IMR-90 (cell line): ENCODE measurements around the gene CREB5. TPM values are rescaled to one million over a fixed set of nuclear protein-coding genes. Genes with fewer than 3 reads are reported as not detected.

Experiments used
- ATAC-seq: fragments of 200-7000 bp; cut with Tn5 transposase; 2 replicates; pipeline ENCODE4 v1.9.1; 2020; ENCODE audit warnings: low read depth, mild to moderate bottlenecking, moderate library complexity
- BruUV-seq: library from RNA; stranded (reverse); fragments of 400-500 nt; replicated peaks from 2 replicates; lab custom pipeline; 2021; lab: Mats Ljungman, UMichigan
- CTCF ChIA-PET: fragments of 300-600 bp; formaldehyde crosslinking; extraction: SDS; loops from one replicate; lab custom pipeline; 2021; ENCODE audit warnings: antibody characterized with exemption; lab: Yijun Ruan, JAX
- POLR2A ChIA-PET: fragments of 300-600 bp; sonication (Branson Sonifier 250); formaldehyde crosslinking; loops from one replicate; lab custom pipeline; 2022; ENCODE audit warnings: antibody characterized with exemption; ENCODE audit not compliant: unreplicated experiment; lab: Charles Lee
- DNase-seq: peaks from one replicate; pipeline ENCODE4 v3.0.0; 2013
- H2AFZ ChIP-seq: replicated peaks from 2 replicates; pipeline ENCODE3; 2013; ENCODE audit warnings: low read length, mild to moderate bottlenecking; ENCODE audit not compliant: poor library complexity
- H2AK5ac ChIP-seq: 2 replicates; pipeline ENCODE4 v1.6.1; 2013; ENCODE audit warnings: low read depth, low read length, inconsistent platforms
- H2AK9ac ChIP-seq: replicated peaks from 2 replicates; pipeline ENCODE3; 2013; ENCODE audit warnings: mild to moderate bottlenecking, low read depth, low read length, moderate library complexity; ENCODE audit not compliant: poor library complexity
- H2BK120ac ChIP-seq: 2 replicates; pipeline ENCODE4 v1.6.1; 2013; ENCODE audit warnings: low read depth, low read length, inconsistent platforms
- H2BK15ac ChIP-seq: 3 replicates; pipeline ENCODE4 v1.6.1; 2013; ENCODE audit warnings: low read depth, low read length, inconsistent platforms
- H2BK20ac ChIP-seq: 2 replicates; pipeline ENCODE4 v1.6.1; 2013; ENCODE audit warnings: low read depth, mild to moderate bottlenecking, inconsistent platforms, low read length, moderate library complexity
- H2BK5ac ChIP-seq: 2 replicates; pipeline ENCODE4 v1.6.1; 2013; ENCODE audit warnings: mild to moderate bottlenecking, low read depth, low read length, inconsistent platforms; ENCODE audit not compliant: poor library complexity, severe bottlenecking
- H3K14ac ChIP-seq: replicated peaks from 2 replicates; pipeline ENCODE4 v1.6.1; 2013; ENCODE audit warnings: low read depth, low read length, inconsistent platforms
- H3K18ac ChIP-seq: 2 replicates; pipeline ENCODE4 v1.6.1; 2013; ENCODE audit warnings: low read depth, low read length, control low read depth
- H3K23ac ChIP-seq: 2 replicates; pipeline ENCODE4 v1.6.1; 2013; ENCODE audit warnings: low read depth, low read length, inconsistent platforms
- H3K27ac ChIP-seq: 2 replicates; pipeline ENCODE4 v1.5.1; 2013; ENCODE audit warnings: mild to moderate bottlenecking, control low read depth, low read length; ENCODE audit not compliant: insufficient read depth
- H3K27me3 ChIP-seq: 2 replicates; pipeline ENCODE4 v1.6.1; 2013; ENCODE audit warnings: low read length; ENCODE audit not compliant: control insufficient read depth, insufficient read depth
- H3K36me3 ChIP-seq: 2 replicates; pipeline ENCODE4 v1.6.1; 2013; ENCODE audit warnings: low read length, mixed read lengths; ENCODE audit not compliant: control insufficient read depth, insufficient read depth
- H3K4ac ChIP-seq: 2 replicates; pipeline ENCODE4 v1.6.1; 2013; ENCODE audit warnings: low read depth, low read length, inconsistent platforms
- H3K4me1 ChIP-seq: 2 replicates; pipeline ENCODE4 v1.6.1; 2013; ENCODE audit warnings: low read length, mixed read lengths; ENCODE audit not compliant: control insufficient read depth, insufficient read depth
- H3K4me2 ChIP-seq: 2 replicates; pipeline ENCODE4 v1.6.1; 2013; ENCODE audit warnings: low read depth, mild to moderate bottlenecking, control low read depth, low read length, moderate library complexity
- H3K4me3 ChIP-seq: 2 replicates; pipeline ENCODE4 v1.5.1; 2013; ENCODE audit warnings: low read depth, mild to moderate bottlenecking, control low read depth, low read length, moderate library complexity; ENCODE audit not compliant: insufficient read depth
- H3K56ac ChIP-seq: 2 replicates; pipeline ENCODE4 v1.6.1; 2013; ENCODE audit warnings: low read length, inconsistent platforms; ENCODE audit not compliant: insufficient read depth; ENCODE audit errors: extremely low read depth
- H3K79me1 ChIP-seq, 2 experiments: 2 replicates each; pipeline ENCODE4 v1.6.1; 2013; ENCODE audit warnings: low read length in 2 of 2, inconsistent platforms in 1 of 2, low read depth in 1 of 2
- H3K9ac ChIP-seq: 2 replicates; pipeline ENCODE4 v1.6.1; 2013; ENCODE audit warnings: low read depth, low read length, control low read depth
- H3K9me1 ChIP-seq: 2 replicates; pipeline ENCODE4 v1.6.1; 2013; ENCODE audit warnings: low read length, inconsistent platforms; ENCODE audit not compliant: insufficient read depth
- H3K9me3 ChIP-seq: 2 replicates; pipeline ENCODE4 v1.6.1; 2013; ENCODE audit warnings: low read length; ENCODE audit not compliant: control insufficient read depth, insufficient read depth
- H4K20me1 ChIP-seq: 2 replicates; pipeline ENCODE4 v1.6.1; 2013; ENCODE audit warnings: low read length, inconsistent platforms; ENCODE audit not compliant: insufficient read depth
- H4K5ac ChIP-seq: 2 replicates; pipeline ENCODE4 v1.6.1; 2013; ENCODE audit warnings: mild to moderate bottlenecking, low read depth, low read length, control low read depth
- H4K8ac ChIP-seq, 2 experiments: 2 replicates each; pipeline ENCODE4 v1.6.1; 2013; ENCODE audit warnings: low read depth in 2 of 2, low read length in 2 of 2, control low read depth in 1 of 2, inconsistent platforms in 1 of 2
- H4K91ac ChIP-seq: 2 replicates; pipeline ENCODE4 v1.6.1; 2013; ENCODE audit warnings: low read depth, low read length, inconsistent platforms; ENCODE audit not compliant: insufficient read depth
- CEBPB ChIP-seq: IDR thresholded peaks from 2 replicates; pipeline ENCODE4 v1.6.1; 2012; ENCODE audit warnings: low read depth, low read length, improper control_type of control experiment
- CHD1 ChIP-seq: IDR thresholded peaks from 2 replicates; pipeline ENCODE4 v1.6.1; 2012; ENCODE audit warnings: low read depth, low read length, improper control_type of control experiment
- FOS ChIP-seq: fragments of 150-350 bp; IDR thresholded peaks from 2 replicates; pipeline ENCODE4 v1.6.1; 2016; ENCODE audit warnings: low read depth, low read length
- MAZ ChIP-seq: IDR thresholded peaks from 2 replicates; pipeline ENCODE4 v1.6.1; 2012; ENCODE audit warnings: low read depth, mild to moderate bottlenecking, low read length, improper control_type of control experiment, moderate library complexity, borderline replicate concordance
- NFE2L2 ChIP-seq: fragments of 150-350 bp; IDR thresholded peaks from 2 replicates; pipeline ENCODE4 v1.6.1; 2016; ENCODE audit warnings: low read depth, mild to moderate bottlenecking, low read length
- POLR2A ChIP-seq: IDR thresholded peaks from 2 replicates; pipeline ENCODE4 v1.6.1; 2012; ENCODE audit warnings: mild to moderate bottlenecking, low read depth, low read length
- RAD21 ChIP-seq: IDR thresholded peaks from 2 replicates; pipeline ENCODE4 v1.6.1; 2012; ENCODE audit warnings: low read length, improper control_type of control experiment
- RCOR1 ChIP-seq: IDR thresholded peaks from 2 replicates; pipeline ENCODE4 v1.6.1; 2012; ENCODE audit warnings: mild to moderate bottlenecking, low read length, improper control_type of control experiment; ENCODE audit not compliant: insufficient replicate concordance
- RFX5 ChIP-seq: IDR thresholded peaks from 2 replicates; pipeline ENCODE4 v1.8.0; 2012; ENCODE audit warnings: low read depth, mild to moderate bottlenecking, low read length, moderate library complexity
- SMC3 ChIP-seq: fragments of 150-350 bp; IDR thresholded peaks from 2 replicates; pipeline ENCODE4 v1.6.1; 2016; ENCODE audit warnings: low read depth, mild to moderate bottlenecking, antibody characterized with exemption, low read length, moderate library complexity
- USF2 ChIP-seq: fragments of 150-350 bp; IDR thresholded peaks from 2 replicates; pipeline ENCODE4 v1.6.1; 2017; ENCODE audit warnings: mild to moderate bottlenecking, antibody characterized with exemption, low read length, low read depth
- WGBS, 2 experiments: methylation state at CpG; one replicate each; pipeline versions ENCODE4 v1.1.5 to v1.1.7; 2013; ENCODE audit warnings: missing lambda C conversion rate in 2 of 2; ENCODE audit not compliant: insufficient read length in 1 of 2; ENCODE audit errors: extremely low coverage in 2 of 2; 5-methylcytosine and 5-hydroxymethylcytosine counted together
- dilution Hi-C: fragments of 300-500 bp; cut with HindIII; formaldehyde crosslinking; loops from one replicate; pipeline ENCODE4 v1.14.3; 2018; ENCODE audit warnings: low sequenced_read_pairs; ENCODE audit not compliant: unreplicated experiment
- in situ Hi-C: fragments of 300-500 bp; cut with MboI; formaldehyde crosslinking; loops from 3 replicates; pipeline ENCODE4 v1.14.3; 2019; ENCODE audit warnings: low sequenced_read_pairs, inconsistent platforms, mixed read lengths
- intact Hi-C: fragments of 100-400 bp; cut with micrococcal nuclease; formaldehyde crosslinking; loops from 2 replicates; pipeline ENCODE4 v1.10.0; 2022
- polyA plus RNA-seq, 3 experiments: library from polyadenylated mRNA; depleted of rRNA; stranded (reverse); fragments of >200 nt; gene quantifications; 2 replicates each; pipeline ENCODE4 v1.2.3, GENCODE V29; 2012; ENCODE audit warnings: low replicate concordance in 1 of 3
- total RNA-seq: library from RNA; depleted of rRNA; stranded (reverse); fragments of >200 nt; gene quantifications from 2 replicates; pipeline ENCODE4 v1.2.3, GENCODE V29; 2012
- TF ChIP-seq, protein P1 (sequence below): conservative IDR thresholded peaks from 2 replicates; pipeline ENCODE4 v1.5.1; 2012; ENCODE audit warnings: mild to moderate bottlenecking, low read depth, low read length, improper control_type of control experiment

The CREB5 gene
- total and polyA plus RNA-seq, 2 of the 4 experiments (the other 2 are of a cell fraction): 7.3 to 13.1 TPM

GRCh38 chr7:28442540-28443420, 30.5 kb downstream of the CREB5 start:
- no TSS peak for BruUV-seq
- peaks cover 4% of the 10 kb centered on the region; the same call in 1 of the 2 replicates for H3K4me1 ChIP-seq
- H4K5ac ChIP-seq: no peak overlapping the region
- H4K91ac ChIP-seq: no peak overlapping the region
- CTCF ChIA-PET: no interaction called here
- in situ Hi-C loops: no loop called here
- H4K20me1 ChIP-seq: no peaks in the 10 kb centered on the region
- no peak overlapping the region for H3K4me3 ChIP-seq
- H3K4ac ChIP-seq: no peak overlapping the region
- intact Hi-C loops: no loop called here
- no peak overlapping the region for H3K9ac ChIP-seq
- no peak overlapping the region for H2AFZ ChIP-seq
- no peak overlapping the region for H2BK15ac ChIP-seq
- no peak overlapping the region for H2AK5ac ChIP-seq
- H3K23ac ChIP-seq: no peak overlapping the region
- H2AK9ac ChIP-seq: no peak overlapping the region
- no peak overlapping the region for H2BK5ac ChIP-seq
- H3K27me3 ChIP-seq: no peaks in the 10 kb centered on the region; the same call in 1 of the 2 replicates
- WGBS, 2 experiments: no CpG with 5 or more reads among the region's 5 CpGs
- H2BK20ac ChIP-seq: no peak overlapping the region
- no peak overlapping the region for H3K4me2 ChIP-seq
- H3K27ac ChIP-seq: no peak overlapping the region
- H3K18ac ChIP-seq: no peak overlapping the region
- no peaks in the 10 kb centered on the region for H3K9me3 ChIP-seq
- TF ChIP-seq USF2 (no peak), CHD1 (no peak), SMC3 (no peak), RAD21 (no peak), FOS (no peak), RFX5 (no peak), RCOR1 (no peak), NFE2L2 (no peak), POLR2A (no peak), CEBPB (no peak), MAZ (no peak)
- TF ChIP-seq, protein P1, sequence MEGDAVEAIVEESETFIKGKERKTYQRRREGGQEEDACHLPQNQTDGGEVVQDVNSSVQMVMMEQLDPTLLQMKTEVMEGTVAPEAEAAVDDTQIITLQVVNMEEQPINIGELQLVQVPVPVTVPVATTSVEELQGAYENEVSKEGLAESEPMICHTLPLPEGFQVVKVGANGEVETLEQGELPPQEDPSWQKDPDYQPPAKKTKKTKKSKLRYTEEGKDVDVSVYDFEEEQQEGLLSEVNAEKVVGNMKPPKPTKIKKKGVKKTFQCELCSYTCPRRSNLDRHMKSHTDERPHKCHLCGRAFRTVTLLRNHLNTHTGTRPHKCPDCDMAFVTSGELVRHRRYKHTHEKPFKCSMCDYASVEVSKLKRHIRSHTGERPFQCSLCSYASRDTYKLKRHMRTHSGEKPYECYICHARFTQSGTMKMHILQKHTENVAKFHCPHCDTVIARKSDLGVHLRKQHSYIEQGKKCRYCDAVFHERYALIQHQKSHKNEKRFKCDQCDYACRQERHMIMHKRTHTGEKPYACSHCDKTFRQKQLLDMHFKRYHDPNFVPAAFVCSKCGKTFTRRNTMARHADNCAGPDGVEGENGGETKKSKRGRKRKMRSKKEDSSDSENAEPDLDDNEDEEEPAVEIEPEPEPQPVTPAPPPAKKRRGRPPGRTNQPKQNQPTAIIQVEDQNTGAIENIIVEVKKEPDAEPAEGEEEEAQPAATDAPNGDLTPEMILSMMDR: no peak
- H3K56ac ChIP-seq: no peak overlapping the region
- H4K8ac ChIP-seq: no peak overlapping the region
- DNase-seq: peak; percentile 54
- no peak overlapping the region for H2BK120ac ChIP-seq
- no peak overlapping the region for H3K14ac ChIP-seq
- POLR2A ChIA-PET: no interaction called here
- dilution Hi-C loops: no loop called here
- no peaks in the 10 kb centered on the region; the same call in 1 of the 2 replicates for H3K9me1 ChIP-seq
- no peak for ATAC-seq
- H3K79me1 ChIP-seq: no peaks in the 10 kb centered on the region
- no peaks in the 10 kb centered on the region for H3K36me3 ChIP-seq
